GM18508 (cell line): ENCODE data around the gene AMPH.
"Not testable (repeated sequence)": the region's sequence is repeated elsewhere in the genome, so short reads cannot be mapped to it uniquely, and the experiment has no call there.

ENCODE experiments used
- ATAC-seq: cut with Tn5 transposase; IDR thresholded peaks from one replicate; pipeline ENCODE4 v1.9.1; 2021; ENCODE audit warnings: moderate number of reproducible peaks; ENCODE audit not compliant: insufficient read depth, unreplicated experiment

The AMPH gene

GRCh38 chr7:38363379-38363778 is 267.8 kb downstream of the AMPH start:
- ATAC-seq = not testable (repeated sequence)

DNA sequence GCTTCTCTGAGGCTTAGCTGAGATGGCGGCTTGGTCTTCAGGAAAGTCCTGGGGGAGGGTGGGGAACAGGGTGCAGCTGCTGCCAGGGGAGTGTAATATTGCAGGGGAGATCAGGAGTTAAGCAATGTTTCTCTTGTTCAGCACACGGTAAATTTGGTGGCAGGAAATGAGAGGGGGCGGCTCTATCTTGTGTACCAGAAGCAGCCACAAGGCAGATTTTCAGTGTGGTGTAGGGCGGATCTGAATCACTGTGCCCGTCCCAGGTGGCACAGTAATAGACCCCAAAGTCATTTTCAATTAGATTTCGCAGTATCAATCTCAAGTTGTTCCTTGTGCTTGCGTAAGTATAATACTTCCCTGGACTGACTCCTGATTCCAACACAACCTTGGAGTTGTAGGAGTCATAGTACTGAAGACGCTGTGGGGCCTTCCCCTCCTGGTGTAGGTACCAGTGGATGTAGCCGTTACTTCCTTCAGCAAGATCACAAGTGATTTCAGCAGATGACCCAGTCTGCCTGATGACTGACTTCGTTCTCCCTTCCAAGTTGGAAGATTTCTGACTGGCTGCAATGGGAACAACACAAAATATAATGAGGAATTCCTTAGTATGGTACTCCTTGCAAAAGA is 268.4 kb downstream of the AMPH start:
- not testable (repeated sequence) for ATAC-seq

GRCh38 chr7:38360776-38361175 is 270.4 kb downstream of the AMPH start:
- no peak for ATAC-seq

- ATAC-seq = peak; percentile 70
Measured at GRCh38 chr7:38359071-38359601, 272.0 kb downstream of the AMPH start.

GRCh38 chr7:38358273-38358831 is 272.8 kb downstream of the AMPH start:
- not testable (repeated sequence) for ATAC-seq

DNA sequence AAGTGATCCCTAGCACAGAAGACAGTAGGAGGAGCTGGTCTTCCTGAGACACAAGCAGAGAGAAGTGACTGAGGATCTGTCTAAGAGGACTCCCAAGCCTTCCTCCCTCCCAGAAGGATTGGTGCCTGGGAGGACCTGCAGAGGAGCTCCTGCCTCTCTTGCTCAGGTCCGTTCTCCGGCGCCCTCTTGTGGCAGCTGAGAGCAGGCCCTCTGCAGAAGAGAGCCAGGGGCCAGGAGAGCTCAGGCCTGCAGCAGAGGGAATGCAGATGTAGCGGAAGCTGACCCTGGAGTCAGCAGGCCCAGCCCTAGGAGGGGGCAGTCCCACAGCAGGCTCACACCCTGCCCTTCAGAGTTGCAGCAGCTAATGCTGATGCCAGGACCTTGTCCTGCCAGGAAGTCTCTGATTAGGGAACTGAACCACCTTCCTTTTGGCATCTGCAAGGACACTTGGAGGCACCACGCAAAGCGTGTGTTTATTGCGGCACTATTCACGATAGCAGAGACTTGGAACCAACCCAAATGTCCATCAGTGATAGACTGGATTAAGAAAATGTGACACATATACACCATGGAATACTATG is 276.8 kb downstream of the AMPH start:
- not testable (repeated sequence) for ATAC-seq

DNA sequence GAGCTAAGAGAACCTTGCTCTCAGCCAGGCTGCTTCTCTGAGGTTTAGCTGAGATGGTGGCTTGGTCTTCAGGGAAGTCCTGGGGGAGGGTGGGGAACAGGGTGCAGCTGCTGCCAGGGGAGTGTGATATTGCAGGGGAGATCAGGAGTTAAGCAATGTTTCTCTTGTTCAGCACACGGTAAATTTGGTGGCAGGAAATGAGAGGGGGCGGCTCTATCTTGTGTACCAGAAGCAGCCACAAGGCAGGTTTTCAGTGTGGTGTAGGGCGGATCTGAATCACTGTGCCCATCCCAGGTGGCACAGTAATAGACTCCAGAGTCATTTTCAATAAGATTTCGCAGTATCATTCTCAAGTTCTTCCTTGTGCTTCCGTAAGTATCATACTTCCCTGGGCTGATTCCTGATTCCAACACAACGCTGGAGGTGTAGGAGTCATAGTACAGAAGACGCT is 277.7 kb downstream of the AMPH start:
- ATAC-seq = not testable (repeated sequence)

- ATAC-seq = no peak
Measured at GRCh38 chr7:38351601-38352000, 279.6 kb downstream of the AMPH start.

GRCh38 chr7:38350777-38351176 is 280.4 kb downstream of the AMPH start:
- ATAC-seq = not testable (repeated sequence)

- peak; percentile 42 for ATAC-seq
Measured at GRCh38 chr7:38349869-38350583, 281.1 kb downstream of the AMPH start.

GRCh38 chr7:38349126-38349795 is 281.9 kb downstream of the AMPH start:
- peak; percentile 38 for ATAC-seq

DNA sequence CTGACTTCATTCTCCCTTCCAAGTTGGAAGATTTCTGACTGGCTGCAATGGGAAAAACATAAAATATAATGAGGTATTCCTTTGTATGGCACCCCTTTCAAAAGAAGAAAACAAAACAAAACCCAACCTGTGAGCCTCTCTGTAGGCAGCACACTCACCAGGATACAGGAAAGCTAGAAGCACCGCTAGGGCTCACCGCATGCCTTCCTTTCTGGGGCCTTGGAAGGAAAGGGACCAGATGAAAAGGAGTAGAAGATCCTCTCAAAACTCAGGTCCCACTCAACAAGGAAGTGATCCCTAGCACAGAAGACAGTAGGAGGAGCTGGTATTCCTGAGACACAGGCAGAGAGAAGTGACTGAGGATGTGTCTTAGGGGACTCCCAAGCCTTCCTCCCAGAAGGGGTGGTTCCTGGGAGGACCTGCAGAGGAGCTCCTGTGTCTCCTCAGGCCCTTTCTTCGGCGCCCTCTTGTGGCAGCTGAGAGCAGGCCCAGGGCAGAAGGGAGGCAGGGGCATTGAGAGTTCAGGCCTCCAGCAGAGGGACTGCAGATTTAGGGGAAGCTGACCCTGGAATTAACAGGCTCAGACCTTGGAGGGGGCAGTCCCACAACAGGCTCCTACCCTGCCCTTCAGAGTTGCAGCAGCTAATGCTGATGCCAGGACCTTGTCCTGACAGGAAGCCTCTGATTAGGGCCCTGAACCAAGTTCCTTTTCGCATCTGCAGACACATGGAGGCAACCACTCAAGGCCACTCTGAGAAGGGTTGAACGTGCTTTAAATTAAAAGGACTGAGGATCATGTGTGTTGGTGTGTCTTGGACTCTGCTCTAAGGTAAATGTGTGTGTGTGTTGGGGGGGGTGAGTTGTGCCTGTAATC is 285.6 kb downstream of the AMPH start:
- ATAC-seq = not testable (repeated sequence)

DNA sequence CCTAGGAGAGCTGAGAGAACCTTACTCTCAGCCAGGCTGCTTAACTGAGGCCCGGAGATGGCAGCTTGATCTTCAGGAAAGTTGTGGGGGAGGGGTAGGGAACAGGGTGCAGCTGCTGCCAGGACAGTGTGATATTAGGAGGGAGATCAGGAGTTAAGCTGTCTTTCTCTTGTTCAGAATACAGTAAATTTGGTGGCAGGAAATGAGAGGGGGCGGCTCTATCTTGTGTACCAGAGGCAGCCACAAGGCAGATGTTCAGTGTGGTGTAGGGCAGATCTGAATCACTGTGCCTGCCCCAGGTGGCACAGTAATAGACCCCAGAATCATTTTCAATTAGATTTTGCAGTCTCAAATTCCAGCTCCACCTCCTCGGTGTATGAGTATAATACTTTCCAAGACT is 286.4 kb downstream of the AMPH start:
- ATAC-seq = not testable (repeated sequence)

GRCh38 chr7:38342135-38342534 is 289.0 kb downstream of the AMPH start:
- not testable (repeated sequence) for ATAC-seq

GRCh38 chr7:38341172-38341705 is 289.9 kb downstream of the AMPH start:
- not testable (repeated sequence) for ATAC-seq

- no peak for ATAC-seq
Measured at GRCh38 chr7:38339953-38340819, 291.0 kb downstream of the AMPH start.

- not testable (repeated sequence) for ATAC-seq
Measured at GRCh38 chr7:38336148-38336515, 295.0 kb downstream of the AMPH start.

DNA sequence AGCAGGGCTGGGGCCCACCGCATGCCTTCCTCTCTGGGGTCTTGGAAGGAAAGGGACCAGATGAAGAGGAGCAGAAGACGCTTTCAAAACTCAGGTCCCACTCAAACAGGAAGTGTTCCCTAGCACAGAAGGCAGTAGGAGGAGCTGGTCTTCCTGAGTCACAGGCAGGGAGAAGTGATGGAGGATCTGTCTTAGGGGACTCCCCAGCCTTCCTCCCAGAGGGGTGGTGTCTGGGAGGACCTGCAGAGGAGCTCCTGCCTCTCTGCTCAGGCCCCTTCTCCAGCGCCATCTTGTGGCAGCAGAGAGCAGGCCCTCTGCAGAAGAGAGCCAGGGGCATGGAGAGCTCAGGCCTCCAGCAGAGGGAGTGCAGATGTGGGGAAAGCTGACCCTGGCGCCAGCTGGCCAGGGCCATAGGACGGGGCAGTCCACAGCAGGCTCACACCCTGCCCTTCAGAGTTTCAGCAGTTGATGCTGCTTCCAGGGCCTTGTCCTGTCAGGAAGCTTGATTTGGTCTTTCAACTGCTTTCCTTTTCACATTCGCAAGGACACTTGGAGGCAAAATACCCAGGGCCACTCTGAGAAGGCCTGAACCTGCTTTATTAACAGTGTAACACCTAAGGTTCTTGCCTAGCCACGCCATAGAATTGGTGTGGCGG is 295.6 kb downstream of the AMPH start:
- ATAC-seq = peak; percentile 80
